Transverse colon (tissue), 4 donors: ENCODE results near the gene INCENP. TPM values are rescaled to one million over a fixed set of nuclear protein-coding genes. Genes with fewer than 3 reads are reported as not detected.

Source experiments
- DNase-seq: peaks from one replicate; pipeline ENCODE4 v3.0.0-alpha.2; 2019
- H3K27ac ChIP-seq, 4 donors: fragments of 200-600 bp; sonication (generic); 2 replicates each; pipeline ENCODE4 v1.5.1; 2016 to 2018; ENCODE audit warnings: inconsistent platforms in 4 of 4
- H3K27me3 ChIP-seq: fragments of 200-600 bp; sonication (generic); 2 replicates; pipeline ENCODE4 v1.5.1; 2017; ENCODE audit warnings: inconsistent platforms
- H3K36me3 ChIP-seq, 4 donors: fragments of 200-600 bp; sonication (generic); 2 replicates each; pipeline ENCODE4 v1.5.1; 2017 to 2019; ENCODE audit warnings: inconsistent platforms in 4 of 4
- H3K4me1 ChIP-seq, 4 donors: fragments of 200-600 bp; sonication (generic); 2 replicates each; pipeline ENCODE4 v1.5.1; 2017 to 2020; ENCODE audit warnings: inconsistent platforms in 4 of 4
- H3K4me3 ChIP-seq, 4 donors: fragments of 200-600 bp; sonication (generic); 1 replicate in 1 of 4; 2 replicates in 3 of 4; pipeline versions ENCODE4 v1.5.1 to v1.6.1; 2017 to 2019; ENCODE audit warnings: inconsistent platforms in 4 of 4
- H3K9me3 ChIP-seq, 2 donors: fragments of 200-600 bp; sonication (generic); 2 replicates each; pipeline ENCODE4 v1.5.1; 2017 to 2019; ENCODE audit warnings: inconsistent platforms in 2 of 2
- EP300 ChIP-seq: sonication (generic); formaldehyde crosslinking; IDR thresholded peaks from one replicate; pipeline ENCODE4 v1.6.1; 2017; ENCODE audit warnings: antibody characterized with exemption, low read depth
- POLR2A ChIP-seq: fragments of 450-650 bp; IDR thresholded peaks from one replicate; pipeline ENCODE4 v1.6.1; 2016; ENCODE audit warnings: antibody characterized with exemption, mild to moderate bottlenecking, moderate library complexity
- POLR2AphosphoS5 ChIP-seq, 3 donors: sonication (generic); formaldehyde crosslinking; IDR thresholded peaks; one replicate each; pipeline ENCODE4 v1.6.1; 2016; ENCODE audit warnings: antibody characterized with exemption in 3 of 3
- WGBS, 2 donors: methylation state at CpG; one replicate each; pipeline ENCODE4 v1.1.5; 2018; ENCODE audit warnings: low coverage in 1 of 2; 5-methylcytosine and 5-hydroxymethylcytosine counted together
- in situ Hi-C, 4 donors: fragments of 200-750 bp; cut with MboI; loops; one replicate each; pipeline versions ENCODE4 v1.15.0 to v1.15.1; 2017; ENCODE audit warnings: low sequenced_read_pairs in 3 of 4, low pct_ligation_motif_present in 1 of 4, low pct_unique_long_range_greater_than_20kb in 1 of 4
- intact Hi-C: fragments of 100-400 bp; cut with DNase I; formaldehyde crosslinking; loops from one replicate; pipeline ENCODE4 v1.15.1; 2023; ENCODE audit warnings: low total_unique reads
- total RNA-seq, 4 donors: library from RNA; depleted of rRNA; stranded (reverse); fragments of >200 nt; gene quantifications; one replicate each; pipeline ENCODE4 v1.1.0, GENCODE V29; 2016
- TF ChIP-seq, protein P1 (sequence below), 5 experiments: fragments of 200-600 bp in 3 of 5; fragments of 450-650 bp in 2 of 5; sonication (generic) in 3 of 5; IDR thresholded peaks; 1 replicate in 2 of 5; 2 replicates in 3 of 5; pipeline ENCODE4 v1.5.1; 2016 to 2017; ENCODE audit warnings: antibody characterized with exemption in 5 of 5, inconsistent platforms in 3 of 5, mild to moderate bottlenecking in 2 of 5, moderate library complexity in 1 of 5

Gene INCENP
- total RNA-seq, 4 donors from 2014 or later, result 10.5 to 38.9 (median 26.1) TPM

DNA sequence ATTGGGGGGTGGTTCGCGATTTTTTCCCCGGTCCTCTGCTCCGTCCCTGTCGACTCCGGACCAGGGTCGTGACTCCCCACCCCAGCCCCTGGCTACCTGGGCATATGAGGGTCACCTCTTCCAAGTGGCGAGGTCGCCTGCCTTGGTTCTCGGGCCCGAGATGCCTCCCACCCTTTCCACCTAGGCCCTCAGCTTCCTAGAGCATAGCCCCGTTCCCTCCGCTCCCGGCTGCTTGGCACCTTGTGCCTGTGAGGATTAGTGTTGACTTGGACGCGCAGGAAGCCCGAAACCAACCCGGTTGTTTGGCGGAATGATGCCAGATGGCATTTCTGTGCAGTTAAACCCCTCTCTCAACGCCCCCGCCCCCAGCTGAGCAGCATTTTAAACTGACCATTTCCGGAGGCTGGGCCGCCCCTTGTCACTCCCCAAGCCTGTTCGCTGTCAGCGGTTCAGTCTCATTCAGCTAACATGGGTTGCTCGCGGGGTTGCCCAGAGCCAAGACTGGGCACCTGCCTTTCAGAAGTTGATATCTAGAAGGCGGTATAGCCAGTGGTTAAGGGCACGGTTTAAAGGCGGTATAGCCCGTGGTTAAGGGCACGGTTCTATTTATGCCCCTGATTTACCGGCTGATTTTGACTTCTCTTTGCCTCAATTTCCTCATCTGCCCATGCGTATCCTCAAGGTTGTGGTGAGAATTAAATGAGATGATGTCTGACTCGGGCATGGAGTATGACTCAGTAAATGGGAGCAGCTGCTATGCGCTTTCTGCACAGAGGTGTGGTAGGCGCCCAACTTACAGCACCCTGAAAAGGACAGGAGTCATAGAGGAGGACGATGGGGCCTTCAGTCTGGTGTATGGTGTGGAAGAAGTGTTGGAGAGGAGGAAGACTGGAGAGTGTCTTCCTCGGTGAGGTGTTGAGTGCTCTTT lies 639 bp downstream of the INCENP start:
- DNase-seq, result peak; percentile 41
- WGBS, 2 donors, result 1 to 16% methylated on average over 7 to 36 of the region's 39 CpGs
- Histone ChIP-seq H3K4me3 (peak overlapping the region; percentile 72 to 95 (median 83)), H3K36me3 (no peaks in the 10 kb centered on the region), H3K4me1 (peaks cover 7 to 16% (median 14%) of the 10 kb centered on the region in 4 donors), H3K27me3 (no peaks in the 10 kb centered on the region), H3K9me3 (no peaks in the 10 kb centered on the region), H3K27ac (peak overlapping the region; percentile 69 to 82 (median 77))
- TF ChIP-seq, protein P1, sequence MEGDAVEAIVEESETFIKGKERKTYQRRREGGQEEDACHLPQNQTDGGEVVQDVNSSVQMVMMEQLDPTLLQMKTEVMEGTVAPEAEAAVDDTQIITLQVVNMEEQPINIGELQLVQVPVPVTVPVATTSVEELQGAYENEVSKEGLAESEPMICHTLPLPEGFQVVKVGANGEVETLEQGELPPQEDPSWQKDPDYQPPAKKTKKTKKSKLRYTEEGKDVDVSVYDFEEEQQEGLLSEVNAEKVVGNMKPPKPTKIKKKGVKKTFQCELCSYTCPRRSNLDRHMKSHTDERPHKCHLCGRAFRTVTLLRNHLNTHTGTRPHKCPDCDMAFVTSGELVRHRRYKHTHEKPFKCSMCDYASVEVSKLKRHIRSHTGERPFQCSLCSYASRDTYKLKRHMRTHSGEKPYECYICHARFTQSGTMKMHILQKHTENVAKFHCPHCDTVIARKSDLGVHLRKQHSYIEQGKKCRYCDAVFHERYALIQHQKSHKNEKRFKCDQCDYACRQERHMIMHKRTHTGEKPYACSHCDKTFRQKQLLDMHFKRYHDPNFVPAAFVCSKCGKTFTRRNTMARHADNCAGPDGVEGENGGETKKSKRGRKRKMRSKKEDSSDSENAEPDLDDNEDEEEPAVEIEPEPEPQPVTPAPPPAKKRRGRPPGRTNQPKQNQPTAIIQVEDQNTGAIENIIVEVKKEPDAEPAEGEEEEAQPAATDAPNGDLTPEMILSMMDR (IDR thresholded peaks at IDR 0.05), result no peak
- TF ChIP-seq POLR2AphosphoS5 (IDR thresholded peaks at IDR 0.05), result no peak
- TF ChIP-seq POLR2A, result no peak
- in situ Hi-C loops, result loop anchor here in 2 of 4 donors (25.0 kb wide), 1 partner anchor 337 kb away; the partner anchor contains the start of genes FEN1 (in 2 of the 2) and TMEM258 (in 2 of the 2)
- intact Hi-C loops, result no loop called here

DNA sequence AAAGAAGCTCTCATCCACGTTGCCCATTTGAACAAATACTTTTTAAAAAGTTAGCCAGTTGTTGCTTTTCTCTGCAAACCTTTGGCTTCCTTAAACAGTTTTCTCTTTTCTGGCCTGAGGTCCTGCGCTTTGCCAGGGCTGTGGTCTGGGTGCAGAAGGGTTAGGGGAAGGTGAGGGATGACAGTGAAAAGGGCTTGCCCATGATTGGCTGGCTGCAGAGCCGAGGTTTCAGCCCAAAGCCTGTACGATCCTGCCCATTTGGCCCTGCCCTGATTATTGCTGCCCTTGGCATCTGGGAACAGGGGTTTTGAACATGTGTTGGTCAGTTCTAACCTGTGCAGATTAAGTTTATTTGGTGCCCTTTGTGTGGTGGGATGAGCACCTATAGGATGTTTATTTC lies 1.5 kb downstream of the INCENP start:
- no peaks in the 10 kb centered on the region for H3K27me3 ChIP-seq
- DNase-seq, result no peak
- intact Hi-C loops, result no loop called here
- TF ChIP-seq, protein P1 (IDR thresholded peaks at IDR 0.05), result no peak
- TF ChIP-seq POLR2AphosphoS5 (IDR thresholded peaks at IDR 0.05) (no peak), POLR2A (no peak), EP300 (no peak)
- H3K27ac ChIP-seq, result no peak overlapping the region
- peaks cover 0 to 6% (median 2%) of the 10 kb centered on the region in 4 donors for H3K36me3 ChIP-seq
- in situ Hi-C loops, result no loop called here
- no peaks in the 10 kb centered on the region for H3K9me3 ChIP-seq
- H3K4me1 ChIP-seq, result peaks cover 7 to 16% (median 14%) of the 10 kb centered on the region in 4 donors
- 30 to 31% methylated on average over 4 of the region's 4 CpGs for WGBS, 2 donors
- peak overlapping the region in 2 of 4 donors; percentile 81 to 95 for H3K4me3 ChIP-seq

DNA sequence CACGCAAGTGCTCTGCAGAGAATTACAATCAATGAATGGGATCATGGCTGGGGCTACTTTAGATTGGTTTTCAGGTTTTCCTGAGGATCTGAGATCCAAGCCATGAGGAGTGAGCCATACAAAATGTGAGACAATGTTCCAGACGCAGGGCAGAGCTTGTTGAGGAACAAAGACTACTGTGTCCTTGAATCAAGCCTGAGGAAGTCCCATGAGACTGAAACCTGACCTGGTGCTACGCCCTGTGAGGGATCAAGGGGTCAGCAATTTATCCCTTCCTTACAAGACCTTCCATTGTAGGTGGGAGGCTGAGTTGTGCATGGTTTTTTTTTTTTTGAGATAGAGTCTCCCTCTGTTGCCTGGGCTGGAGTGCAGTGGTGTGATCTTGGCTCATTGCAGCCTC lies 2.1 kb downstream of the INCENP start:
- Histone ChIP-seq H3K27me3 (no peaks in the 10 kb centered on the region), H3K36me3 (peaks cover 0 to 8% (median 2%) of the 10 kb centered on the region in 4 donors), H3K27ac (no peak overlapping the region), H3K4me1 (peaks cover 7 to 16% (median 14%) of the 10 kb centered on the region in 4 donors), H3K4me3 (no peak overlapping the region), H3K9me3 (no peaks in the 10 kb centered on the region)
- in situ Hi-C loops (no loop called here), intact Hi-C loops (no loop called here)
- TF ChIP-seq POLR2A, result no peak
- TF ChIP-seq, protein P1 (IDR thresholded peaks at IDR 0.05), result no peak
- no peak for TF ChIP-seq EP300
- TF ChIP-seq POLR2AphosphoS5 (IDR thresholded peaks at IDR 0.05), result no peak
- no peak for DNase-seq
- 54% methylated on average over 3 of the region's 3 CpGs; no CpG with 5 or more reads in 1 of the 2 donors for WGBS, 2 donors

DNA sequence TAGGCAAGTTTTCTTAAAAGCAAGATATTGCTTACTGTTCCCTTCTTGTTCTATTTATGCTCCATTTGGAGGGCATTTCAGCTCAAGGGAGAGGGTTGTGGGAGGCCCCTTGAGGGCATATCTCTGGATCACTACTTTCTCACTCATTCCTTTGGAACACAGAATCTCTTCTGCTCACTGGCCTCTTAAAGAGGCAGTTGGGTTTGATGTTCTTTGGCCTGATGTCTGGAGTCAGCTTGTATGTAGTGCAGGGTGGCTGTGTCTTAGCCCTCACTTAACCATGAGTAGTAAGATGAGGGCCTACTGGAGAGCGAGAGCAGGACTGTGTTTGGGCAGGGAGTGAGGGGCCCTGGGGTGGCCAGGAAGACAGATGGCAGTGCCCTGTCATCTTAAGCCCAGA lies 3.6 kb downstream of the INCENP start:
- H3K9me3 ChIP-seq, result no peaks in the 10 kb centered on the region
- DNase-seq, result no peak
- intact Hi-C loops (no loop called here), in situ Hi-C loops (no loop called here)
- H3K4me3 ChIP-seq, result no peak overlapping the region
- no peak for TF ChIP-seq EP300
- TF ChIP-seq POLR2A, result no peak
- TF ChIP-seq, protein P1 (IDR thresholded peaks at IDR 0.05), result no peak
- no peak for TF ChIP-seq POLR2AphosphoS5 (IDR thresholded peaks at IDR 0.05)
- peaks cover 0 to 8% (median 2%) of the 10 kb centered on the region in 4 donors for H3K36me3 ChIP-seq
- no peaks in the 10 kb centered on the region for H3K27me3 ChIP-seq
- 100% methylated on average over 1 of the region's 1 CpG; no CpG with 5 or more reads in 1 of the 2 donors for WGBS, 2 donors
- peaks cover 7 to 16% (median 14%) of the 10 kb centered on the region in 4 donors for H3K4me1 ChIP-seq
- H3K27ac ChIP-seq, result no peak overlapping the region
